GM19395 (cell line): ENCODE results near the gene GATB.

Experiments
- ATAC-seq: cut with Tn5 transposase; IDR thresholded peaks from one replicate; pipeline ENCODE4 v1.9.1; 2021; ENCODE audit warnings: mild to moderate bottlenecking, moderate library complexity; ENCODE audit not compliant: unreplicated experiment

The GATB gene

DNA sequence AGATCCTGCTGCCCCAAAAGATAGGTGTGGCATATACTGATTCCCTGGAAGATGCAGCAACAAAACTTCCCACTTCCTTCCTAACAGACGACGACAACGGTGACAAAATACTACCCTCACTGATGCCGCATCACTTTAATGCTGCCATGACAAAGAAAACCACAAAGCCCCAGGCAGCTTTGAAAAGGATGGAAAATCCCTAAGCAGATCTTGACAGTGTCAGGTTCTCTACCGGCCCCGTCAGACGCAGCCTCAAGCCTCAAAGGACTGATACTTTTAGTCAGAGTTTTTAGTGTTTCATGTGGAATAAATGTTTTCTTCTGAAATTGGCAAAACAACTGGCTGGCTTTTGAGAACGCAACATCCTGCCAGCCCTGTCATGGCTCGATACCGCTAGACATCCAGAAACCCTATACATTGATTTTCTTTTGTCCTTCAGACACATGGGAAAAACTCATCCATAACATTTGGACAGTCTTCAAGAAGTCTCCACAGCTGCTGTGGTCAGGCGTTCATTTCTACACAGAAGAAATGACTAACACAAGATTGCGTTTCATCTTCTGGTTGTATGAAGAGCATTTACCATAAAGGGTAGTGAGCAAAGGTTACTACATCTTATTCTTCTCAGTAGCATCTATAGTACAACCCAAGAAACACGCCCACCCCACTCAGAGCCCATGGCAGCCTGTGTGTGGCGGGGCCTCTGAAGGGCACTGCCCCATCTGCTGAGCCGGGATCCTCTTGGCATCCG, 60.1 kb downstream of the GATB start:
- no peak for ATAC-seq

GRCh38 chr4:151698213-151698612, 62.6 kb downstream of the GATB start:
- no peak for ATAC-seq

DNA sequence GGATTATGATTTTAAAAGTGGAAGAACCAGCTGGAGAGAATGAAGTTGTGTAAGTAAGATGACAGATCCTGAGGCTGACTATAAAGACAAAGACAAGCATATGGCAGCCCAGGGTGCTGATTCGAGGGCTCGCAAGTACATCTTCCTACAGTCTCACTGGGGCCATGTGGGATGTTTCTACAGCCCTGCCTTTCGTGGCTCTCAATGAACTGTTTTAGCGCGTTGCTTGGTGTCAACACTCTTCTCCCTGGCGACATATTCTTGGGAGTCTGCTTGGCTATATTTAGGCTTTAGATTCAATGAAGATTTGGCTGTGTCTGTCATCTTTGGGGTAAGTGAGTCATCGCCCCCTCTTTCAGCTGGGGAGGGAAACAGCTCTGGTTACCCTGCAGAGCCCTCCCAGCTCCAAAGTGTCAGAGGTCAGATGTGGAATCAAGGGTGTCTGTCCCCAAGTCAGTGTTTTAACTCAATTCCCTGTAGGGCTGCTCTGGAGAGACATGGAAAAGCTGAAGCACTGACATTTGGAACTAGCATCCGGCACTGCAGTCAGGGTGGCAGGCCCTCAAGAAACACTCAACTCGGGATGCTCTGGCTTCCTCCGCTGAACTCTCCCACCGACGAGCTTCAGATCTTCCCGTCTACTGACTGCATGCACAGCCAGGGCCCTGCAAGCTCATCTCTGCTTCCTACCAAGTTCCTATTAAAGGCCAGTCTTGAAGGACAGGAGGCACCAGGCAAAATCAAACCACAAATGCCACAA, 65.7 kb downstream of the GATB start:
- ATAC-seq: no peak

DNA sequence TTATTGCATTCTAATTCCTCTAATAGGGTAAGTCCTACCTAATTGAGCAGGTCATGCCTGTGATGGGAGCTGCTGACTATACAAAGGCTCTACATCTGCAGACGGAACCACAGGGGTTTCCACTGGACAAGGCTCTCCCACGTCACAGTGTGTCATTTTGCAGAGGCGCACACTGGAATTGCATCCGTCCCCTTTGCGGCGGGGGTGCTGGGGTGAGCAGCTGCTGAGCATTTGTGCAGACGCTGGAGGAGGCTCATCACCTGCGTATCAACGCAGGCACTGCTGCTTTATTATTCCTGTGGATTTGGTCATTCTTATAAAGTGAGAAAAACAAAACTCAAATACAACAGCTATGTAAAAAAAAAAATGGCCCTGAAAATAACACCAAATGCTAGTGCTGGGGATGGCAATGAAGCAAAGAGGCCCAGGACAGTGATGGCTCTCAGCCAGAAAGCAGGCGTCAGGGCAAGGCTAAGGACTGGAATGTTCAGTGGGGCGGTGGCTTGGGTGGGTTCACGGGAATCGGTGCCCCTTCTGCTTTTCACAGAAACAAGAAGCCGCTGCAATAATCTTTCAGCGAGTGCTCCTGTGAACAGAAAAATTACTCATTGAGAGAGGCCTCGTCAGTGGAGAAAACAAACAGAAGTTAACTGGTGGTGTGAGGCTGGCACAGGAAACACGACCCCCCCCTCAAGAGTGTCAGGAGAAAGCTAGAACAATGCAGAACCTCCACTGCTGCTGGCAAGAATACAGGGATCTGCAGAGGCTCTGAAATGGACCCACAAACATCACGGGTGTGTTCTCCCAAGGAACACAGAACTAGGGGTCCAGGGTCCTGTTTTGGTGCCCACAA, 67.8 kb downstream of the GATB start:
- ATAC-seq: no peak

DNA sequence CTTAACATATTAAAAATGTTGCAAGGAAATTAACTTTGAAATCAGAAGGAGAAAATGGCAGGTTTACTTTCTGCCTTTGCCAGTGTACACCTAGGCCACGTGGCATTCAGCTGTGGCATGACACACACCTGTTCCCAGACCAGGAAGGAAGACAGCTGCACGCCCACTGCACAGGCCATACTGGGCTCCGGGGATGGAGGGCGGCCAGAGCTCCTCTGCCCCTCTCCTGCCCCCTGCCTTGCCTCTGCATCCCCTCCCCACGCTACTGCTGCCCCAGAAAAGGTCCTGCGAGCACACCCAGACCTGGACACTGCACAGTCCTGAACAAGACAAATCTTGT, 68.4 kb downstream of the GATB start:
- no peak for ATAC-seq

- no peak for ATAC-seq
These were observed 69.0 kb downstream of the GATB start for GRCh38 chr4:151691639-151692442.

- no peak for ATAC-seq
These were observed 69.9 kb downstream of the GATB start for GRCh38 chr4:151690876-151691275.

DNA sequence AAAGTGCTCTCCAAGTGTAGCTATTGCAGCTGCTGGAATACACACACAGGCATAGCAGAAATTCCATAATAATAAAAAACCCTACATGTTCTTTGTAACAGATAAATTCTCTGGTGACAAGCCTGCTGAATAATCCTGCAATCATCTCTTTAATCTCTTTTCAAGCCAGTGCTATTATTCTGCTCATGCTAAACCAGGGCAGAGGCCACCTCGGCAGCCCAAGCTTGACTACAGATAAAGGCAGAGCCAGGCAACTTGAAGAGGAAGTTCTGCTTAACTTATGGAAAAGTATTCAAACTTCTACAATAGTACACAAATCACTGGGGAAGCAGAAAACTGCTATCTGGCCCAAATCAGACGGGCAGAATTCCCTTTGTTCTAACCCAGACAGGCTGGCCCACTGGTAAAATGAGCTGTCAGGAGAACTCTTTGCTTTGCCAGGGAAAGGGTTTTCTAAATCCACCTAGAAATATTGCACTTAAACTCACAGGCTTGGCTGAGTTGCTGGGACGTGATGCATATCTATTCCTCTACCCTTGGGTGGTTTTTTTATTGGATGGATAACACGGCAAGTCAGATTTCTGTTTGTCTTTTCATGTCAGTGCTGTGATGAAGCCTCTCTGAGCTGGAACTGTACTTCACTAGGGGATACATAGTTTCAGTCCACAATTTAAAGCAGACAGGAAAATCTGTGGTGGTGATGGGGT, 70.5 kb downstream of the GATB start:
- no peak for ATAC-seq

GRCh38 chr4:151689211-151689991, 71.4 kb downstream of the GATB start:
- ATAC-seq: no peak

- no peak for ATAC-seq
These were observed 72.1 kb downstream of the GATB start for GRCh38 chr4:151688785-151689043.

DNA sequence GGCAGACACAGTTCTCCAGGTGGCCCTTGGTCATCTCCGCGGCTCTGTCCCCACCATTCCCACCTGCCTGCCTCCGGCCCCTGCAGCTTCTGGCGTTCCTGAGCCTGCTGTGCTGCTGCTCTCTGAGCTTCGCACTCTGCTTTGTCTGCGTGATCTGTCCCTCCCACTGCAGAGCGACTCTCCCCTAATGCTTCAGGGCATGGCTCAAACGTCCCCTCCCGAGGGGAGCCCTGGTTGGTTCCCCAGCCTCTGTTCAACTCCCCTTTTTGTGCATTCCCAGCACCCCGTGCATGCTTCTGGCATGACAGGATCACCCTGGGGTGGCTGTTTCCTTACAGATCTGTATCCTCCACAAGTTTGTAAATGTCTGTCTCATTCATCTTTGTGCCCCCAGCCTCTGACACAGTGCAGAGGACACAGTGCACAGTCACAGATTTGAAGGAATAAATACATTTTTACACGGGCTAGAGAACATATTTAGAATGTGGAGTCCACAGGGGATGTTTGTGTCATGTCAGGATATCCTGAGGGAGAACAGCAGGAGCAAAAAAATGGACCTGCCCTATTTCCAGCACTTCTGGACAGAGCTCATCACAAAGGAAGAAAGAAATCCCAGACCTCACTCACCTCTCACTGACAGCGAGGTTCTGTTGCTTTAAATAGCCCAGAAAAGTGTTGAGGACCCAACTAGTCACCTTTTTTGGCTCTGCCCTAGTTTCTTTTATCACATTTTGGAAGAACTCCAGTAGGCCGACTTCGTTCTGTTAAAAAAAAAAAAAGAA, 72.6 kb downstream of the GATB start:
- no peak for ATAC-seq

DNA sequence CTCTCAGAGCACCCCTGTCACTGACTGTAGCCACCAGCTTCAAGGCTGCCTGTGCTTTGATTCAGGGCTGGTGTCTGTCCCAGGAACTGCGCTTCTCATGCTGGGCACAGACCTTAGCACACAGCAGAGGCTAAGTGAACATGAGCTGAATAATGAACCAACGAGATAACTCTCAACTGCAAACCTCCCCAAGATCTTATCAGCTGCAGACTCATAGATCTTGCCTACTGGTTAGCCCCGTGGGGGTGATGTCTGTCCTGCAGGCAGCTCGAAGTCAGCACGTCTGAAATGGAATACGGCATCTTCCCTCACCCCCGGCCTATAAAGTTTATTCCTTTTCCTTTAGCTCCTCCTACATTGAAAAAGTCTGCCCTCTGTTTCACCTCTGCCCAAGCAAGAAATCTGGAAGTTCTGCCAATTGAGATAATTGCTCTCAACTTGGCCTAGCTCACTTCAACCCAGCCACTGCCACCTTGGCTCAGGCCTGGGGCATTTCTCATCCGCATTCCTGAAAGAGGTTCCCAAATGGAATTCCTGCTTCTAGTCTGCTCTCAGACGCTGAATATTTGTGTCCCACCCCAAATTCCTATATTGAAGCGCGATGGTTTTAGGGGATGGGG, 73.7 kb downstream of the GATB start:
- no peak for ATAC-seq

DNA sequence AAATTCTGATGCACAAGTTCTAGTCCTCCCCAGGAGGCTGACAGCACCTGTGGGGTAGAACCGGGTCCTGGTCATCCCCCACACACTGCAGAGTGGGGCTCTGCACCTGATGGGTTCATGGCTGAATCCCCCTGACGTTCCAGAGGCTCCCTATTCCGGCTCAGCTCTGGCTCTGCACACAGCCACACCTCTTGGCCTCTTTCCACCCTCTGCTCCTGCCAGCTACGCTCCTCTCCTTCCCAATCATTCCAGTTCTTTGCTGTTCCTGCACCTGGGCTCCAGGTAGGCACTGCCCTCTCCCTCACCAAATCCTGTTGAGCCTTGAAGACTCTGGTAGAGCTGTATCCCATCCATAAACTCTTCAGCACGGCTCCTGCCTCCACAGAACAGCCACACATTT, 75.5 kb downstream of the GATB start:
- no peak for ATAC-seq

GRCh38 chr4:151681085-151681484, 79.7 kb downstream of the GATB start:
- no peak for ATAC-seq

- no peak for ATAC-seq
These were observed 81.6 kb downstream of the GATB start for GRCh38 chr4:151679231-151679630.

- no peak for ATAC-seq
These were observed 82.5 kb downstream of the GATB start for GRCh38 chr4:151678048-151678872.

GRCh38 chr4:151677193-151677592, 83.6 kb downstream of the GATB start:
- no peak for ATAC-seq

- no peak for ATAC-seq
These were observed 84.5 kb downstream of the GATB start for GRCh38 chr4:151676301-151676700.
